HG03439 (cell line): Measurements from ENCODE around the gene PLEKHG4B.

Experiments used
- ATAC-seq: cut with Tn5 transposase; IDR thresholded peaks from one replicate; pipeline ENCODE4 v1.9.1; 2021; ENCODE audit warnings: mild to moderate bottlenecking, moderate library complexity; ENCODE audit not compliant: unreplicated experiment

PLEKHG4B gene

DNA sequence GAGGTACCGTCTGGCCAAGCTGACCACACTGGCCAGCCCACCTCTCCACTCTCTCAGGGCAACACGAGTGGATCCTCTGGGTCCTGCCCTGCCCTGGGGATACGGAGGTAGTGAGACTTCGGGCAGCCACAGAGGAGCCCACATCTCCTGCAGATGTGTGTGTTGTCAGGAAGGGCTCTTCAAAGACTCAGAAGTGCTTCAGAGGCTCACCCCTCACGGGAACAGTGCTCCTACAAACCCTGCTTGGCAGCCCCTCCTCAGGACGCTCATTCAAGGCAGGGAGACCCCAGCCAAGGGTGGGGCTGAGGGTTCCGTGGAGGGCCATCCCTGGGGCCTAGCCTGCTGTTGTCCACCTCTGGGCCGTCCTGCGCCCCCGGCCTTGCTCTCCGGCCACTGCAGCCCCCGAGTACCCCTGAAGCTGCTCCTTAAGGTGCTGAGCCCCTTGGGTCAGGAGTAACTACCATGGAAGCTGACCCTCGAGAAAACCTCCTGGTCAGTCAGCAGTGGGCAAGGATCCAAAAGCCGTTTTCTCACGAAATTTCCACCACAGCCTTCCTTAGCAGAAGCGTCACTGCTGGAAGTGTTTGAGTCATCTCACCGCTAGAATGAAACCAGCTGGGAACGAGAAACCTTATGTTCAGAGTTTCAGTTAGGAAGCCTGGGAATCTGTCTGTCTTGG lies 76.2 kb downstream of the PLEKHG4B start:
- no peak for ATAC-seq

DNA sequence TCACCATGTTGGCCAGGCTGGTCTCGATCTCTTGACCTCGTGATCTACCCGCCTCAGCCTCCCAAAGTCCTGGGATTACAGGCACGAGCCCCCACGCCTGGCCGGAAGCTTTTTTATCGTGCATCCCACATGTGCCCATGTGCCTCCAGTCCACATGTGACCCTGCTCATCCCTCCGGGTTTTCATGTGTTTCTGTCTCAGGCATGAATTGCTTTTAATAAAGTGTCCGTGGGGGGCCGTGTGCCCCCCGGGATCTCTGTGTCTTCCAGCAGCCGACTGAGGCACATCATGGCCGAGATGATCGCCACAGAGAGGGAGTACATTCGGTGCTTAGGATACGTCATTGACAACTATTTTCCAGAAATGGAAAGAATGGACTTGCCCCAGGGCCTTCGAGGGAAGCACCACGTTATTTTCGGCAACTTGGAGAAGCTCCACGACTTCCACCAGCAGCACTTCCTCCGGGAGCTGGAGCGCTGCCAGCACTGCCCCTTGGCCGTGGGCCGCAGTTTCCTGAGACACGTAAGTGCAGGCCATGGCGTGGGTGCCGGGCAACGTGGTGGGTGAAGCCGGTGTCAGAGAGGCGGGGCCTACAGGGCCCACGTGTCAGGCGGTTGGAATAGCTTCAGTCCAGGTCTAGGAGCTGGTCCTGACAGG lies 77.2 kb downstream of the PLEKHG4B start:
- ATAC-seq, result no peak

DNA sequence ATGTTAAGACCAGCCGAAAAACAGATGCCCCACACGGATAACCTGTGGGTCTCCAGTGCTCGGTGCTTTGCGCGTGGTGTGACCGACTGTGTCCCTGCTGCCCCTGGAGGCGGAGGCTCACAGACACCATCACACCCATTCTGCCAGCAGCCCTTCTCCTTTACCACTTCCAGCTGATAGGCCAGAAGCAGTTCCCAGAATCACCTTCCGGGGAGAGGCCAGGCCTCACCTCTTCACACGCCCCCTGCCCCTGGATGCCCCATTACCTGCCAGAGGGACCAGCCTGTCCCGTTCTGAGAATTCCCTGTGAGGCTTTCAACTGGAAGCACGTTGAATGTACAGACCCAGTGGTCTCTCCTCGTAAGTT lies 77.7 kb downstream of the PLEKHG4B start:
- ATAC-seq, result no peak

DNA sequence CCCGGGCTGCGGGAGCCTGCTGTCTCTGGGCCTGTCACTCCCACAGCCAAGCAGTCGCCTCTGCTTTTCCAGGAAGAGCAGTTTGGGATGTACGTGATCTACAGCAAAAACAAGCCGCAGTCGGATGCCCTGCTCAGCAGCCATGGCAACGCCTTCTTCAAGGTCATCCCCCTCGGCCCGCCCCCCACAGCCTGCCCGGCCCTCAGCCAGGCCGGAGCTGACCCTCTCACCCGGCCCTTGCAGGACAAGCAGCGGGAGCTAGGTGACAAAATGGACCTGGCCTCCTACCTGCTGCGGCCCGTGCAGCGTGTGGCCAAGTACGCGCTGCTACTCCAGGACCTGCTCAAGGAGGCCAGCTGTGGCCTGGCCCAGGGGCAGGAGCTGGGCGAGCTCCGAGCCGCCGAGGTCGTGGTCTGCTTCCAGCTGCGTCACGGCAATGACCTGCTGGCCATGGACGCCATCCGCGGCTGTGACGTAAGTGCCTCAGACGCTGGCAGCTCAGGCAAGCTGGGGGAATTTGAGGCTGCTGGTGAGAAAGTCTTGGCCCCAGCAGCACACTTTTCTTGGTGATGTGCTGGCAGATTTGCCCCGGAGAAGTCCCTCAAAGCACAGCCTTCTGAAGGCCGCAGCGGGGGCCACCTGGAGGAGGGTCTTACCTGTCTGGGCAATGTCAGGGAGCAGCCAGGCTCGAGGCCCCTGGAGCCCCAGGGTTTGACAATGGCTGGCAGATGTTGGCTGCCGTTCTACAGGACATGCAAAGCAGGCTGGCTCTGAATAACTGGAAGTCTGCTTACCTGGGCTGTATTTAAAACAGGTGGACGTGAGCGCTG lies 79.2 kb downstream of the PLEKHG4B start:
- no peak for ATAC-seq

- ATAC-seq, result no peak
Measured at GRCh38 chr5:171801-172331, 79.9 kb downstream of the PLEKHG4B start.

DNA sequence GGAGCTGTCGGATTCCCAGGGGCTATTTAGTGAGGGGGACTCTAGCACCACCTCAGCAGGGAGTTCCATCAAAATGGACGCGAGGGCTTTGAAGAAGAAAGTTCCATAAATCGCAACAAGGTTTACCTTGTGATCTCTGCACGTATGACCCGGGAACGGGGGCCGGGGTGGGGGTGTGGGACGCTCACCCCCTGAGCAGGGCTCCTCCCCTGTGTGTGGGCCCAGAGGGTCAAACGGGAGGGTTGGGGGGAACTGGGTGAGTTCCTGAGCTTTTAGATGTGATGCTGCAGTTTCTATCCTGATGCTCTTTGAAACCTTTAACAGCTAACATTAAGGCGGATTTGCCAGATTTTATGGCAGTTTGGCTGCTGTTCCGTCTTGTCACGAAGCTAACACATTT lies 80.5 kb downstream of the PLEKHG4B start:
- ATAC-seq, result no peak

DNA sequence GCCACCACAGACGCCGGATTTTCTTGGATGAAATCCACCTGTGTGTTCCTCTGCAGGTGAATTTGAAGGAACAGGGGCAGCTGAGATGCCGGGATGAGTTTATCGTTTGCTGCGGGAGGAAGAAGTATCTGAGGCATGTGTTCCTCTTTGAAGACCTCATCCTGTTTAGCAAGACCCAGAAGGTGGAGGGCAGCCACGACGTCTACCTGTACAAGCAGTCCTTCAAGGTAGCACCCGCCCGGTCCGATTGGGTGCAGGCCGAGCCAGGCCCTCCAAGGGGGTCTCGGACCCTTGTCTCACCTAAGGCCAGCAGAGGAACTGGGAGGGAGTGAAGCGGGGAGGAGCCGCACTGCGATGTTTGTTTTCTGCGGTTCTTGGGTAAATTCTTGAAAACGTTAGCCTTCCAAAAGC lies 80.9 kb downstream of the PLEKHG4B start:
- no peak for ATAC-seq

- no peak for ATAC-seq
Measured at GRCh38 chr5:173392-174290, 81.7 kb downstream of the PLEKHG4B start.

GRCh38 chr5:174291-174600 lies 82.3 kb downstream of the PLEKHG4B start:
- no peak for ATAC-seq

- ATAC-seq, result no peak
Measured at GRCh38 chr5:174876-175465, 83.0 kb downstream of the PLEKHG4B start.

GRCh38 chr5:176296-176823 lies 84.4 kb downstream of the PLEKHG4B start:
- no peak for ATAC-seq

GRCh38 chr5:178110-178509 lies 86.1 kb downstream of the PLEKHG4B start:
- no peak for ATAC-seq

DNA sequence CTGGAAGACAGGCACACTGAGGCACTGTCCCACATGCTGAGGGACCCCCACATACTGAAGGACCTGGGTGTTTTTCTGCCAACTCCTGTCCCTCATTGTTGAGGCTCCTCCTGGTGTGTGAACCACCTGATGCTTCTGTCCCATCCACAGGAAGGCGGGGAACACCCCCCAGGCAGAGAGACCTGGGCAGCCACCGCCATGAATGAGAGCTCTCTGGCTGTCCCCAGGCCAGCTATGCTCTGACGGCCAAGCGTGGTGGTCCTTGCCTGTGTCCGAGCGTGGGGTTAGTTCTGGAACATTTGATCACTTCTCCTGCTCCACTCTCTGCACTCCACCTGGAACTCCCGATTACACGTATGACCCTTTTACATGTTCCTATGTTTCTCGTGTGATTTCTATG lies 87.4 kb downstream of the PLEKHG4B start:
- ATAC-seq, result no peak

DNA sequence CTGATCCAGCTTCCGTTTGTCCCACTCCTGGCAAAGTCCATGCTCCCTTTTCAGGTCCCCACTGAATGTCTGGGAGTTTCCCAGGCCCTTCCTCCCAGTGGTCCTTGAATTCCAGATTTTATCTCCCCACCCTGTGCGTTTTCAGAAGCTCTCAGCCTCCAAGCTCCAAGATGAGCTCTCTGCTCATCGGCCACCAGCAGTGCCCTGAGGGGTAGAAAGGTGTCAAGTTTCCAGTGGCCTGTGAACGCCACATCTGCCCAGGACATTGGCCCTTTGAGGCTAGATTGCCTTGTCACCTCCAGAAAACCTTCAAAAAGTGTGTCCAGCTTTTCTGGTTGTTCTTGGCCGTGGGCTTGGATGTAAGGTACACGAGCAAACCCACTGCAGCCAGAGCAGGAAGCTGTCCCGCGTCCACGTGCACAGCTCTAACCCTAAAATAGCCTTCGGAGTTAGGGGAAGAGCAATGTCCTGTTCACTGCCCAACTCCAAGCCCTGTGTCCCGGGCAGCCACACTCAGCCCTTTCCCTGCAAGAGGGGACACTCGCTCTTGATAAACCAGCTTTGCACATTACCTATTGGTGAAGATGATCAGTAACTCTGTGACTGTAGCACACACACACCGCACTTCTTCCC lies 88.4 kb downstream of the PLEKHG4B start:
- ATAC-seq, result no peak

- no peak for ATAC-seq
Measured at GRCh38 chr5:181160-181559, 89.2 kb downstream of the PLEKHG4B start.

DNA sequence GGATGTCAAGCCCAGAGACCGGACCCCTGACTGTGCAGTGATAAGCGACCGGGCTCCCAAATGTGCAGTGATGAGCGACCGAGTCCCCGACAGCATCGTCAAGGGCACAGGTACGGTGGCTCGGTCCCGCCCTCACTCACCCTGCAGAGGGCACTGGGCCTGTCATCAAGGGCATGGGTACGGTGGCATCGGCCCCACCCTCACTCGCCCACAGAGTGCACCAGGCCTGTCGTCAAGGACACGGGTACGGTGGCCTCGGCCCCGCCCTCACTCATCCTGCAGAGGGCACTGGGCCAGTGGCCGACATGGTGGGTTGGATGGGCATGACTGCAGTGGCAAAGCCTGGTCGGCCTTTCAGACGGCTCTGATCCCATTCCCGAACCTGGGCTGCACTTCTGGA lies 89.6 kb downstream of the PLEKHG4B start:
- ATAC-seq, result no peak

GRCh38 chr5:182126-182525 lies 90.2 kb downstream of the PLEKHG4B start:
- ATAC-seq, result no peak

DNA sequence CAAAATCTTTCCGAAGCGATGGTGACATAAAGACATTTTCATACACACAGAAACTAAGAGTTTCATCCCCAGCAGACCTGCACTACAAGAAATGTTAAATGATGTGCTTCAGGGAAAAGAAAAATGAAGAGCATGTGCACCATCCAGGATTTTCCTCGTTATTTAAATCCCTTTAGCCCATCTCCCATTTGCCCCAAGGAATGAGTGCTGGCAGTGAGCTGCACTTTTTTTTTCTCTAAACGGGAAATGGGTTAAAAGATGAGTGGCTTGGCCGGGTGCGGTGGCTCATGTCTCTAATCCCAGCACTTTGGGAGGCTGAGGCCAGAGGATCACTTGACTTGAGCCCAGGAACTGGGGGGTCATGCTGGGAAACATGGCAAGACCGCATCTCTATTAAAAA lies 92.5 kb downstream of the PLEKHG4B start:
- ATAC-seq, result no peak

DNA sequence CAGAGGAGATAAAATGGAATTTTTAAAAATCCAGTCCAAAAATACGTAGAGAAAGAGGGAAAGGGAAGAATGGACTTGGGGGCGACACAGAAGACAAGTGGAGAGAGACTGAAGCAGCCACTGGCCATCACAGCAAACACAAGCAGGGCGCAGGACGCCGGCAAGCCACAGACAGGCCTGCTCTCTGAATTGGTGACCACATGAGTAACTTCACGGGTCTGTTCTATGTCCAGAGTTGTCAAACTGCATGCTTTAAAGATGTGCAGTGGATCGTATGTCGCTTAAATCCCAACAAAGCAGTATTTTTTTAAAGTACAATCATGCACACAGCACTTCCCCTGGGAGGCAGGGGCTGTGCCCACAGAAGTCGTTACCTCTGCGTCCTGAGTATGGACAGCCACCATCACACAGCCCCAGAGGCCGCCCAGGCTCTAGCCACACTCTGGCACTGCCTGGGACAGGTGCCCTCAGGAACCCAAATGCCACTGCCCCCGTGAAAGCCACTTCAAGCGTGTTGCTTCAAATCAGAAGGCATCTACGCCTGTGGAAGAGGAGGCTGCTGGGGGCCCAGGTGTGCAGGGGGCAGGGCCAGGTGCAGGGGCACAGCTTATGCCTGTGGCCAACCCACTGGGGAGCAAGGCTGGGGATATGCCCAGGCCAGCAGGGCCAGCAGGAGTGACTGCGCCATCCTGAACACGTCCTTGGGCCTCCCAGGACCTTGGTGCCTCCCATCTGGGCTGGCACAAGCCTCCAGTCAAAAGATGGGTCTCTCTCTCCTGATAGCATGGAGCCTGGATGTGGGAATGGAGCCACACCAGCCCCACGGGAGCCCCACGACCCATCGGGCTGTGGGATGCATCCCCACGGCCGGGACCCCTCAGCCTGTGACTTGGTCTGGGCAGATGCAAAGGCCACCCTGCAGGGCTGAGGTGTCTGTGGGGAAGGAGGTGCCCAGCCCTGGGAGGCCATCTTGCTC lies 93.4 kb downstream of the PLEKHG4B start:
- ATAC-seq, result no peak
